Endodermal cell (in vitro differentiated cells): ENCODE measurements around the gene RAP2A. TPM values are rescaled to one million over a fixed set of nuclear protein-coding genes. Genes with fewer than 3 reads are reported as not detected.

Source experiments
- DNase-seq: peaks from one replicate; pipeline ENCODE4 v3.0.0-alpha.2; 2017
- H3K27ac ChIP-seq: 2 replicates; pipeline ENCODE4 v1.5.1; 2013; ENCODE audit warnings: mild to moderate bottlenecking, low read depth, low read length, moderate library complexity
- H3K27me3 ChIP-seq: 2 replicates; pipeline ENCODE4 v1.6.1; 2013; ENCODE audit warnings: mild to moderate bottlenecking, low read length, moderate library complexity; ENCODE audit not compliant: insufficient read depth, control insufficient read depth, poor library complexity, severe bottlenecking
- H3K36me3 ChIP-seq: 2 replicates; pipeline ENCODE4 v1.7.0; 2013; ENCODE audit warnings: mild to moderate bottlenecking, low read length, moderate library complexity; ENCODE audit not compliant: control insufficient read depth, insufficient read depth
- H3K4me1 ChIP-seq: one replicate; pipeline ENCODE4 v1.7.0; 2013; ENCODE audit warnings: low read length; ENCODE audit not compliant: control insufficient read depth, insufficient read depth
- H3K4me3 ChIP-seq: 2 replicates; pipeline ENCODE4 v1.5.1; 2013; ENCODE audit warnings: mild to moderate bottlenecking, low read length, moderate library complexity
- H3K9ac ChIP-seq: 2 replicates; pipeline ENCODE4 v1.6.1; 2013; ENCODE audit warnings: mild to moderate bottlenecking, low read length, moderate library complexity; ENCODE audit not compliant: poor library complexity, severe bottlenecking; ENCODE audit errors: extremely low read depth
- H3K9me3 ChIP-seq: 2 replicates; pipeline ENCODE4 v1.6.1; 2013; ENCODE audit warnings: mild to moderate bottlenecking, low read length, moderate library complexity; ENCODE audit not compliant: control insufficient read depth
- H3K27ac Mint-ChIP-seq: 2 replicates; pipeline ENCODE4 v1.8.0; 2020; ENCODE audit warnings: mixed read lengths
- H3K27me3 Mint-ChIP-seq: 2 replicates; pipeline ENCODE4 v1.8.0; 2021; ENCODE audit warnings: mild to moderate bottlenecking, mixed read lengths; ENCODE audit not compliant: insufficient read depth
- H3K36me3 Mint-ChIP-seq: 2 replicates; pipeline ENCODE4 v1.8.0; 2020; ENCODE audit warnings: low read depth, mixed read lengths
- H3K4me1 Mint-ChIP-seq: 2 replicates; pipeline ENCODE4 v1.8.0; 2020; ENCODE audit warnings: mixed read lengths
- H3K4me3 Mint-ChIP-seq: 2 replicates; pipeline ENCODE4 v1.8.0; 2020; ENCODE audit warnings: mild to moderate bottlenecking, moderate library complexity, mixed read lengths
- H3K9me3 Mint-ChIP-seq: 2 replicates; pipeline ENCODE4 v1.8.0; 2020; ENCODE audit warnings: mild to moderate bottlenecking, mixed read lengths
- CTCF ChIP-seq: fragments of 200-600 bp; sonication (generic); conservative IDR thresholded peaks from 2 replicates; pipeline ENCODE4 v1.5.0; 2021; ENCODE audit warnings: antibody characterized with exemption, mild to moderate bottlenecking
- WGBS, 2 experiments: methylation state at CpG; one replicate each; pipeline versions ENCODE4 v1.1.5 to v1.1.7; 2013; ENCODE audit warnings: missing lambda C conversion rate in 2 of 2, mixed read lengths in 1 of 2; ENCODE audit not compliant: insufficient coverage in 1 of 2, insufficient read length in 1 of 2; 5-methylcytosine and 5-hydroxymethylcytosine counted together
- total RNA-seq, 2 donors: library from RNA; stranded (reverse); fragmentation: NEBNext Ultra II Directional in 1 of 2; extraction: Animal tissue kit (Norgen Biotek cat#: 25700) in 1 of 2; gene quantifications; 2 replicates in 1 of 2; 3 replicates in 1 of 2; pipeline ENCODE4 v1.2.1, GENCODE V29; 2021

RAP2A gene
- total RNA-seq, 2 donors from 2014 or later: 76.7 to 83.9 TPM

- no peak overlapping the region for H3K27ac ChIP-seq
- peaks cover 3% of the 10 kb centered on the region for H3K9me3 Mint-ChIP-seq
- H3K27me3 Mint-ChIP-seq: no peaks in the 10 kb centered on the region
- 91 to 100% methylated on average over 2 of the region's 2 CpGs for WGBS, 2 experiments
- no peaks in the 10 kb centered on the region for H3K4me1 ChIP-seq
- no peak for DNase-seq
- H3K4me3 Mint-ChIP-seq: no peak overlapping the region
- H3K4me1 Mint-ChIP-seq: peaks cover 5% of the 10 kb centered on the region
- H3K9me3 ChIP-seq: no peaks in the 10 kb centered on the region
- peaks cover 2% of the 10 kb centered on the region for H3K36me3 Mint-ChIP-seq
- no peaks in the 10 kb centered on the region for H3K27me3 ChIP-seq
- no peak overlapping the region for H3K27ac Mint-ChIP-seq
- H3K36me3 ChIP-seq: no peaks in the 10 kb centered on the region
- H3K9ac ChIP-seq: no peak overlapping the region
- no peak for TF ChIP-seq CTCF
- no peak overlapping the region for H3K4me3 ChIP-seq
Measured at GRCh38 chr13:97484301-97484700, 50.3 kb downstream of the RAP2A start.

DNA sequence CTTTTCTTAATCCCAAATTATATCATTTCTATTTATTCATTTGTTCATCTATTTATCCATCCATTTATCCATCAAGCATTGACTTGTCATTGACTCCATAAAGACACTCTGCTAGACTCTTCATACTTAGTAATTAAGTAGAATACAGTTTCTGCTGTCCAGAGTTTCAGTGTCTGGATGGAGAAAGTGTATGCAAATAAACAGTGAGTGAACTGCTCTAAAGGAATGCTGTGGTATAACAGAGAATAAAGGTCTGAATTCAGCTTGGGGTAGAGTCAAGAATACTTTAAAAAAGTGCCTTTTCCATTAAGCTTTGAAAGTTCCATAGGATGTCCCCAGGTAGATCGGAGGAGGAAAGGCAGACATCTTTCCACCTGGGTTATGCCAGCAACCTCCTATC, 51.4 kb downstream of the RAP2A start:
- H3K9me3 Mint-ChIP-seq: peaks cover 4% of the 10 kb centered on the region
- Histone ChIP-seq H3K4me3 (no peak overlapping the region), H3K36me3 (no peaks in the 10 kb centered on the region), H3K9me3 (peaks cover 6% of the 10 kb centered on the region), H3K27ac (no peak overlapping the region), H3K27me3 (no peaks in the 10 kb centered on the region), H3K4me1 (no peaks in the 10 kb centered on the region), H3K9ac (no peak overlapping the region)
- no peaks in the 10 kb centered on the region for H3K4me1 Mint-ChIP-seq
- no peak overlapping the region for H3K4me3 Mint-ChIP-seq
- H3K27me3 Mint-ChIP-seq: no peaks in the 10 kb centered on the region
- TF ChIP-seq CTCF: no peak
- no peak for DNase-seq
- WGBS, 2 experiments: 67 to 87% methylated on average over 1 of the region's 1 CpG
- peaks cover 2% of the 10 kb centered on the region for H3K36me3 Mint-ChIP-seq
- H3K27ac Mint-ChIP-seq: no peak overlapping the region

- no peaks in the 10 kb centered on the region for H3K36me3 ChIP-seq
- Mint-ChIP-seq H3K27ac (no peak overlapping the region), H3K4me1 (peaks cover 3% of the 10 kb centered on the region), H3K27me3 (peaks cover 7% of the 10 kb centered on the region), H3K36me3 (peaks cover 2% of the 10 kb centered on the region), H3K4me3 (no peak overlapping the region), H3K9me3 (peaks cover 20% of the 10 kb centered on the region)
- H3K9ac ChIP-seq: no peak overlapping the region
- no peak for TF ChIP-seq CTCF
- peaks cover 21% of the 10 kb centered on the region for H3K9me3 ChIP-seq
- no peak for DNase-seq
- no peaks in the 10 kb centered on the region for H3K27me3 ChIP-seq
- 90 to 100% methylated on average over 1 of the region's 1 CpG for WGBS, 2 experiments
- no peak overlapping the region for H3K27ac ChIP-seq
- no peak overlapping the region for H3K4me3 ChIP-seq
- no peaks in the 10 kb centered on the region for H3K4me1 ChIP-seq
Measured at GRCh38 chr13:97490702-97491307, 56.8 kb downstream of the RAP2A start.
